Measurements from ENCODE around the gene SMCO2.

SMCO2 gene

DNA sequence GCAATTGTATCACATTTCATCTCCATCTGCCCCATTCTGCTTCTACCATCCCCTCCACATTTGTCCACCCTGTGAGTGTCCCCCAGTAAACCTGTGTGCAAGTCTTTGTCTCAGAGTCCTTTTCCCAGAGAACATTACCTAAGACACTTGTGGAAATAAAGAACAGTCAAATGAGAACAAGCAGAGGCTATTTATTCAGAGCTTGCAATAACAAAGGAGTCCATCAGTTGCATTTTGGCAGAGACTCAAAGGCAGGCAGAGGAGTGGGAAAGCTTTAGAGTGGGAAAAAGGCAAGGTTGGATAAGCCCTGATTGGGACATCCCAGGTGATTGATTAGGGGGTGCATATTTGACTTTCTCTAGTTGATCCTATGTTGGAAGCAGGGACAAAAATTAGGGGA lies 59.2 kb downstream of the SMCO2 start:
- H3K4me3 ChIP-seq (ENCODE audit: low read depth, low read length), result no peak overlapping the region
- TF ChIP-seq, protein P1, sequence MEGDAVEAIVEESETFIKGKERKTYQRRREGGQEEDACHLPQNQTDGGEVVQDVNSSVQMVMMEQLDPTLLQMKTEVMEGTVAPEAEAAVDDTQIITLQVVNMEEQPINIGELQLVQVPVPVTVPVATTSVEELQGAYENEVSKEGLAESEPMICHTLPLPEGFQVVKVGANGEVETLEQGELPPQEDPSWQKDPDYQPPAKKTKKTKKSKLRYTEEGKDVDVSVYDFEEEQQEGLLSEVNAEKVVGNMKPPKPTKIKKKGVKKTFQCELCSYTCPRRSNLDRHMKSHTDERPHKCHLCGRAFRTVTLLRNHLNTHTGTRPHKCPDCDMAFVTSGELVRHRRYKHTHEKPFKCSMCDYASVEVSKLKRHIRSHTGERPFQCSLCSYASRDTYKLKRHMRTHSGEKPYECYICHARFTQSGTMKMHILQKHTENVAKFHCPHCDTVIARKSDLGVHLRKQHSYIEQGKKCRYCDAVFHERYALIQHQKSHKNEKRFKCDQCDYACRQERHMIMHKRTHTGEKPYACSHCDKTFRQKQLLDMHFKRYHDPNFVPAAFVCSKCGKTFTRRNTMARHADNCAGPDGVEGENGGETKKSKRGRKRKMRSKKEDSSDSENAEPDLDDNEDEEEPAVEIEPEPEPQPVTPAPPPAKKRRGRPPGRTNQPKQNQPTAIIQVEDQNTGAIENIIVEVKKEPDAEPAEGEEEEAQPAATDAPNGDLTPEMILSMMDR (IDR thresholded peaks at IDR 0.05; ENCODE audit: low read depth, low read length, missing control alignments), result no peak
- in situ Hi-C loops (cut with HindIII; ENCODE audit: low sequenced_read_pairs), result no loop called here
- DNase-seq (ENCODE audit: low read depth), result no peak

- DNase-seq (ENCODE audit: low read depth), result no peak
- TF ChIP-seq, protein P1 (IDR thresholded peaks at IDR 0.05; ENCODE audit: low read depth, low read length, missing control alignments), result no peak
- no peak overlapping the region for H3K4me3 ChIP-seq (ENCODE audit: low read depth, low read length)
- in situ Hi-C loops (cut with HindIII; ENCODE audit: low sequenced_read_pairs), result no loop called here
These were observed 60.2 kb downstream of the SMCO2 start for GRCh38 chr12:27506645-27507189.

DNA sequence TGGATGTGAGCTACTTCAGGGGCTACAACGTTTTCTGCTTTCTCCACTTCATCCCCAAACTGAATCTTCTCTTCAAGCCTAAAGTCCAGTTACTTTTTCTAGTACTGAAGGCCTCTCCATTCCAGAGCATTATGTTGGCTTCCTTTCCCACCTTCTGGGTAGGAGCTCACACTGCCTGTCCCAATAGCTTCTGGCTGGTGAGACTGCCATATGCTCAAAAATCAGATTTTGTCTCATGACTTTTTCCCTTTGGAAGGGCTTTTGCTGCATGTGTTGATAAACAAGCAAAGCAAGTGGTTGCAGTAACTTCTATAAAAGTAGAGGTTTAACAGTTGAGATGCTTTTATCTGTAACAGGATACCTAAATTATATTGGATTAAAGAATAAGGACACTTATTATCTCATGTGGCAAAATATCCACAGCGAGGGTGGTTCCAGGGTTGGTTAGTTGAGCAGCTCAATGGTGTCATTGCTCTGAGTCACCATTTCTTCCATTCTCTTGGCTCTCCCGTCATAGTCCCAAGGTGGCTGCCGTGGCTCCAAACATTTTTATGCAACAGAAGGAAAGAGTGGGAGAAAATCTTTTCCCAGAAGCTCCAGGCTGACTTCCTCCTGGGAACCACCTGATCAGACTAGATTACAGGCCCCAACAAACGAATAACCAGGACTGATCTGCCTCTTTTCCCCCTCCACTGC lies 62.3 kb downstream of the SMCO2 start:
- TF ChIP-seq, protein P1 (IDR thresholded peaks at IDR 0.05; ENCODE audit: low read depth, low read length, missing control alignments), result no peak
- DNase-seq (ENCODE audit: low read depth), result no peak
- no peak overlapping the region for H3K4me3 ChIP-seq (ENCODE audit: low read depth, low read length)
- in situ Hi-C loops (cut with HindIII; ENCODE audit: low sequenced_read_pairs), result no loop called here

DNA sequence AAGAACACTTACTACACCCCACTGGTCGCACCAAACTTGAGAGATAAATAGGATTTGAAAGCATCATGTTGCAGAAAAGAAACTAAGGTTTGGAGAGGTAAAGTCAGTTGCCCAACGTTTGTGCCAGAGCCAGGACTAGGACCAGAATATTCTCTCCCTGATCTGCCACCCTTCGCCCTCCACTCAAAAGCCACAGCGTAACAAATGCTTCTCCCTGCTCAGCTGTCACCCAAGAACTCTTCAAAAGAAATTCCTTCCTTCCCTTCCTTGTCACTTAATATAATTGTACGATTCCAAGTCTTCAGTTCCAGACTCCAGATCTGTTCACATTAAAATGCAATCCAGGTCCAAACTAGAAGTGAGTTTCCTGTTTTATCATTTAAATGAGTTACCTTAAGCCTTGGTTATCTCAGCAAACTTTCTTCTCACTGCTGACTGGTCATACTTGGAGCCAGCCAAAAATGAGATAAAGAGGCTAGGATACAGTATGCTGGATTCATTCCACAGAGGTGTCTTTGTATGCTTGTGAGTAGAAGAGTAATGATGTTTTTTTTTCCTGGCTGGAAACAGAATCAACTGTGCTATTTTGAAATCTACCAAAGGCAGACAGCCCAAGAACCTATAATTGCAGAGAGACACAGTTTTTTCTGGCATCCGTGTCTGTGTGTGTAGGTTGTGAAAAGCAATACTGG lies 64.6 kb downstream of the SMCO2 start:
- TF ChIP-seq, protein P1 (IDR thresholded peaks at IDR 0.05; ENCODE audit: low read depth, low read length, missing control alignments), result no peak
- no peak overlapping the region for H3K4me3 ChIP-seq (ENCODE audit: low read depth, low read length)
- in situ Hi-C loops (cut with HindIII; ENCODE audit: low sequenced_read_pairs), result no loop called here
- DNase-seq (ENCODE audit: low read depth), result no peak

DNA sequence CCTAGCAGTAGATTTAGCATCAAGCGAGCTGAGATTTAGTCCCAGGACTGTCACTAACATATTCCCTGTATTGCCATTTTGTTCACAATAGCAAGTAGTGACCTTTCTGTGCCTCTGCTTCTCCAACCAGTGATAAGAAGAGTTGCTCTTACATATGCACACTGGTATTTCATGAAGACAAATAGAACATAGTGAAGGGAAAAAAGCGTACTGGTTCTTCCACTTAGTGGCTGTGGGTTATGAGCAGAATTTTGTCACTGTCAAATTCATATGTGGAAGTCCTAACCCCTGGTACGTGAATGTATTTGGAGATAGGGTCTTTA lies 65.1 kb downstream of the SMCO2 start:
- H3K4me3 ChIP-seq (ENCODE audit: low read depth, low read length), result no peak overlapping the region
- in situ Hi-C loops (cut with HindIII; ENCODE audit: low sequenced_read_pairs), result no loop called here
- no peak for DNase-seq (ENCODE audit: low read depth)
- TF ChIP-seq, protein P1 (IDR thresholded peaks at IDR 0.05; ENCODE audit: low read depth, low read length, missing control alignments), result no peak

- in situ Hi-C loops (cut with HindIII; ENCODE audit: low sequenced_read_pairs), result no loop called here
- no peak overlapping the region for H3K4me3 ChIP-seq (ENCODE audit: low read depth, low read length)
- no peak for DNase-seq (ENCODE audit: low read depth)
- TF ChIP-seq, protein P1 (IDR thresholded peaks at IDR 0.05; ENCODE audit: low read depth, low read length, missing control alignments), result no peak
These were observed 66.8 kb downstream of the SMCO2 start for GRCh38 chr12:27513155-27513824.
